ENCODE data around the gene CHCHD2. TPM values are rescaled to one million over a fixed set of nuclear protein-coding genes. Genes with fewer than 3 reads are reported as not detected.

CHCHD2 gene
- total and polyA plus RNA-seq, 9 of the 15 experiments (the other 6 are each of a cell fraction or from before 2014, with no cell fraction given) = 145 to 1,044 (median 648) TPM

GRCh38 chr7:56097700-56098099 is 8.6 kb downstream of the CHCHD2 start (continued):
- TF ChIP-seq TFAP4 (CRISPR knock-in tag; IDR thresholded peaks at IDR 0.05; ENCODE audit: borderline replicate concordance) = peak; percentile 54; the same call in 1 of the 2 replicates
- TF ChIP-seq SPI1 (IDR thresholded peaks at IDR 0.05; ENCODE audit: borderline replicate concordance, low read depth, low read length) = peak; percentile 57
- TF ChIP-seq ZNF445 (CRISPR knock-in tag; IDR thresholded peaks at IDR 0.05; ENCODE audit: low read depth) = no peak
- peak; percentile 72 for TF ChIP-seq EGR1 (conservative IDR thresholded peaks at IDR 0.05)
- TF ChIP-seq, protein P1, sequence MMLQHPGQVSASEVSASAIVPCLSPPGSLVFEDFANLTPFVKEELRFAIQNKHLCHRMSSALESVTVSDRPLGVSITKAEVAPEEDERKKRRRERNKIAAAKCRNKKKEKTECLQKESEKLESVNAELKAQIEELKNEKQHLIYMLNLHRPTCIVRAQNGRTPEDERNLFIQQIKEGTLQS (IDR thresholded peaks at IDR 0.05) = peak; percentile 50
- TF ChIP-seq, protein P1 (CRISPR knock-in tag; conservative IDR thresholded peaks at IDR 0.05) = no peak
- TF ChIP-seq ZHX1 (conservative IDR thresholded peaks at IDR 0.05; ENCODE audit: low read length) = no peak
- TF ChIP-seq KLF16 (IDR thresholded peaks at IDR 0.05) = 0 out of 2 replicates have a peak, but pooled peaks have one; percentile 47
- peak; percentile 17; the same call in 1 of the 2 replicates for TF ChIP-seq POLR2A (conservative IDR thresholded peaks at IDR 0.05)
- peak; percentile 49; the same call in 1 of the 2 replicates for TF ChIP-seq ZBTB33 (CRISPR knock-in tag; IDR thresholded peaks at IDR 0.05)
- peak; percentile 74 for TF ChIP-seq CBFA2T2 (conservative IDR thresholded peaks at IDR 0.05)
- peak in 1 of 2 experiments; percentile 16; a peak in 1 of 4 replicates for TF ChIP-seq KDM1A (IDR thresholded peaks at IDR 0.05)
- no peak for TF ChIP-seq SMARCA4 (IDR thresholded peaks at IDR 0.05)
- peak; percentile 52; the same call in 1 of the 2 replicates for TF ChIP-seq ARID1B (IDR thresholded peaks at IDR 0.05)
- TF ChIP-seq SRSF7 (optimal IDR thresholded peaks at IDR 0.05; ENCODE audit: low read depth, low read length) = no peak
- TF ChIP-seq, protein P2, sequence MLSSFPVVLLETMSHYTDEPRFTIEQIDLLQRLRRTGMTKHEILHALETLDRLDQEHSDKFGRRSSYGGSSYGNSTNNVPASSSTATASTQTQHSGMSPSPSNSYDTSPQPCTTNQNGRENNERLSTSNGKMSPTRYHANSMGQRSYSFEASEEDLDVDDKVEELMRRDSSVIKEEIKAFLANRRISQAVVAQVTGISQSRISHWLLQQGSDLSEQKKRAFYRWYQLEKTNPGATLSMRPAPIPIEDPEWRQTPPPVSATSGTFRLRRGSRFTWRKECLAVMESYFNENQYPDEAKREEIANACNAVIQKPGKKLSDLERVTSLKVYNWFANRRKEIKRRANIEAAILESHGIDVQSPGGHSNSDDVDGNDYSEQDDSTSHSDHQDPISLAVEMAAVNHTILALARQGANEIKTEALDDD (IDR thresholded peaks at IDR 0.05) = peak; percentile 47; the same call in 1 of the 2 replicates
- TF ChIP-seq TCF3 (CRISPR knock-in tag; IDR thresholded peaks at IDR 0.05) = peak; percentile 45; the same call in 1 of the 2 replicates
- peak; percentile 26 for TF ChIP-seq RBFOX2 (IDR thresholded peaks at IDR 0.05; ENCODE audit: low read depth, low read length)

Data from K562 (cell line).